A549 (cell line): ENCODE data around the gene MYO10. TPM values are rescaled to one million over a fixed set of nuclear protein-coding genes. Genes with fewer than 3 reads are reported as not detected.

Source experiments
- ATAC-seq, 2 experiments: fragments of 200-7000 bp in 1 of 2; fragments of >200 bp in 1 of 2; cut with Nextera tagmentation in 1 of 2; cut with Tn5 transposase in 1 of 2; 3 replicates each; pipeline versions ENCODE4 v1.8.0 to v1.9.1; 2018 to 2020; ENCODE audit warnings: mild to moderate bottlenecking in 1 of 2, moderate library complexity in 1 of 2
- CTCF ChIA-PET: fragments of 300-600 bp; sonication (Branson Sonifier 250); formaldehyde crosslinking; extraction: SDS; loops from one replicate; lab custom pipeline; 2021; ENCODE audit warnings: antibody characterized with exemption, inconsistent platforms; lab: Yijun Ruan, JAX
- POLR2A ChIA-PET: fragments of 350-600 bp; formaldehyde crosslinking; extraction: SDS; loops from one replicate; lab custom pipeline; 2021; ENCODE audit warnings: antibody characterized with exemption, inconsistent platforms; lab: Yijun Ruan, JAX
- DNase-seq, 2 experiments: peaks; one replicate each; pipeline versions ENCODE4 v3.0.0 to v3.0.0-alpha.2; 2011 to 2016; ENCODE audit warnings: low read depth in 1 of 2, low spot score in 1 of 2
- FAIRE-seq: peaks from 2 replicates; lab custom pipeline; 2011; peaks lifted over from hg19 to GRCh38; lab: Jason Lieb, UNC
- H3K27ac ChIP-seq, 2 experiments: fragments of >200 bp; sonication (Bioruptor Twin); formaldehyde crosslinking; 3 replicates each; pipeline ENCODE4 v1.5.1; 2016 to 2017
- H3K4me1 ChIP-seq: fragments of >200 bp; sonication (Bioruptor Twin); formaldehyde crosslinking; 3 replicates; pipeline ENCODE4 v1.6.1; 2016
- H3K4me2 ChIP-seq: fragments of >200 bp; sonication (Bioruptor Twin); formaldehyde crosslinking; 3 replicates; pipeline ENCODE4 v1.6.1; 2016
- H3K4me3 ChIP-seq: fragments of >200 bp; sonication (Bioruptor Twin); formaldehyde crosslinking; 3 replicates; pipeline ENCODE4 v1.5.1; 2016
- H3K9me3 ChIP-seq: fragments of >200 bp; sonication (Bioruptor Twin); formaldehyde crosslinking; 3 replicates; pipeline ENCODE4 v1.6.1; 2016
- CBX8 ChIP-seq: fragments of 200-600 bp; sonication (generic); IDR thresholded peaks from 2 replicates; pipeline ENCODE4 v1.6.1; 2016
- CEBPB ChIP-seq, 2 experiments: fragments of >200 bp in 1 of 2; sonication (Bioruptor Twin) in 1 of 2; formaldehyde crosslinking in 1 of 2; IDR thresholded peaks; 2 replicates each; pipeline ENCODE4 v1.6.1; 2012 to 2016
- CHD4 ChIP-seq: fragments of 200-600 bp; sonication (generic); IDR thresholded peaks from 2 replicates; pipeline ENCODE4 v1.6.1; 2016; ENCODE audit warnings: antibody characterized with exemption, mild to moderate bottlenecking, borderline replicate concordance
- E2F6 ChIP-seq: IDR thresholded peaks from 2 replicates; pipeline ENCODE4 v1.6.1; 2012; ENCODE audit warnings: low read depth, borderline replicate concordance
- EHF ChIP-seq: fragments of 250-450 bp; sonication (Bioruptor Pico); IDR thresholded peaks from 2 replicates; pipeline ENCODE4 v1.5.0; 2020; ENCODE audit warnings: mild to moderate bottlenecking
- ESRRA ChIP-seq: fragments of 150-350 bp; IDR thresholded peaks from 2 replicates; pipeline ENCODE4 v1.6.1; 2014; ENCODE audit warnings: mild to moderate bottlenecking, low read length, borderline replicate concordance
- FOSL2 ChIP-seq, 2 experiments: fragments of 450-650 bp in 1 of 2; fragments of >200 bp in 1 of 2; sonication (Bioruptor Twin) in 1 of 2; formaldehyde crosslinking; IDR thresholded peaks; 2 replicates each; pipeline versions ENCODE4 v1.5.0 to v1.6.1; 2016 to 2020; ENCODE audit warnings: mild to moderate bottlenecking in 1 of 2, moderate library complexity in 1 of 2
- HOXB13 ChIP-seq: fragments of 250-450 bp; sonication (Bioruptor Pico); IDR thresholded peaks from 2 replicates; pipeline ENCODE4 v1.5.0; 2020; ENCODE audit warnings: low read depth, mild to moderate bottlenecking, moderate library complexity
- HOXB5 ChIP-seq: fragments of 250-450 bp; sonication (Bioruptor Pico); IDR thresholded peaks from 2 replicates; pipeline ENCODE4 v1.5.0; 2020; ENCODE audit warnings: mild to moderate bottlenecking, moderate library complexity
- JUNB ChIP-seq: fragments of >200 bp; sonication (Bioruptor Twin); formaldehyde crosslinking; IDR thresholded peaks from 2 replicates; pipeline ENCODE4 v1.6.1; 2016
- MAFK ChIP-seq: fragments of 450-650 bp; IDR thresholded peaks from 2 replicates; pipeline ENCODE4 v1.6.1; 2014; ENCODE audit not compliant: partially characterized antibody
- MAX ChIP-seq: IDR thresholded peaks from 2 replicates; pipeline ENCODE4 v1.6.1; 2012
- PHF8 ChIP-seq: fragments of 200-600 bp; sonication (generic); IDR thresholded peaks from 2 replicates; pipeline ENCODE4 v1.6.1; 2016; ENCODE audit warnings: low read depth, mild to moderate bottlenecking, antibody characterized with exemption, moderate library complexity, borderline replicate concordance
- RAD21 ChIP-seq, 2 experiments: fragments of >200 bp in 1 of 2; sonication (Bioruptor Twin) in 1 of 2; formaldehyde crosslinking in 1 of 2; IDR thresholded peaks in 1 of 2; conservative IDR thresholded peaks in 1 of 2; 2 replicates in 1 of 2; 3 replicates in 1 of 2; pipeline ENCODE4 v1.6.1; 2012 to 2018; ENCODE audit warnings: inconsistent platforms in 1 of 2
- RARB ChIP-seq: fragments of 250-450 bp; sonication (Bioruptor Pico); IDR thresholded peaks from 2 replicates; pipeline ENCODE4 v1.8.0; 2021; ENCODE audit warnings: mild to moderate bottlenecking, moderate library complexity
- RCOR1 ChIP-seq: fragments of 150-350 bp; IDR thresholded peaks from 2 replicates; pipeline ENCODE4 v1.6.1; 2014; ENCODE audit warnings: antibody characterized with exemption, low read length, low read depth
- USF2 ChIP-seq: fragments of 450-650 bp; IDR thresholded peaks from 2 replicates; pipeline ENCODE4 v1.6.1; 2014; ENCODE audit warnings: antibody characterized with exemption
- ZC3H11A ChIP-seq: fragments of 450-650 bp; IDR thresholded peaks from 2 replicates; pipeline ENCODE4 v1.6.1; 2014; ENCODE audit warnings: antibody characterized with exemption, mild to moderate bottlenecking
- ZNF302 ChIP-seq: fragments of 250-450 bp; sonication (Bioruptor Pico); IDR thresholded peaks from 2 replicates; pipeline ENCODE4 v1.9.0; 2021; ENCODE audit warnings: inconsistent platforms, mild to moderate bottlenecking, moderate library complexity
- whole genome bisulfite sequencing: methylation state at CpG from one replicate; pipeline ENCODE4 v1.1.6; 2017; ENCODE audit errors: missing lambda C conversion rate; 5-methylcytosine and 5-hydroxymethylcytosine counted together
- polyA plus RNA-seq, 4 experiments: library from polyadenylated mRNA; depleted of rRNA in 3 of 4; stranded (reverse); fragments of >200 nt; fragmentation: RNase III in 1 of 4; extraction: RNeasy Plus Mini Kit Qiagen cat#74134 plus additional on column Dnase treatment in 1 of 4; gene quantifications; 2 replicates in 3 of 4; 3 replicates in 1 of 4; pipeline ENCODE4 v1.2.3, GENCODE V29; 2011 to 2017

The MYO10 gene
- polyA plus RNA-seq, 2 of the 4 experiments (the other 2 are of a cell fraction) = 68.0 to 68.5 TPM

- FAIRE-seq (no peak), ATAC-seq (no peak), DNase-seq (peak in 1 of 2 experiments; percentile 35)
- ChIA-PET CTCF (interaction anchor here (1.4 kb wide), 1 partner anchor 375 kb away, joined by 4 read pairs; no protein-coding TSS in a partner anchor), POLR2A (no interaction called here)
- H3K27ac ChIP-seq = peak overlapping the region in 1 of 2 experiments; percentile 17; a peak in 1 of 6 replicates
- TF ChIP-seq CHD4 = no peak
- TF ChIP-seq EHF (CRISPR knock-in tag) = no peak
- peak; percentile 35 for TF ChIP-seq MAFK
- peak; percentile 71 to 85; a peak in 3 of 4 replicates for TF ChIP-seq CEBPB (IDR thresholded peaks at IDR 0.05)
- peaks cover 63% of the 10 kb centered on the region for H3K4me1 ChIP-seq
- H3K4me3 ChIP-seq = no peak overlapping the region
- 7% methylated on average over 3 of the region's 3 CpGs for WGBS
- peak overlapping the region; percentile 41 for H3K4me2 ChIP-seq
- H3K9me3 ChIP-seq = no peaks in the 10 kb centered on the region
Measured at GRCh38 chr5:16815432-16815831, 120.7 kb downstream of the MYO10 start.

GRCh38 chr5:16812911-16813310 is 123.2 kb downstream of the MYO10 start:
- Histone ChIP-seq H3K4me3 (no peak overlapping the region), H3K9me3 (no peaks in the 10 kb centered on the region), H3K4me2 (peak overlapping the region; percentile 60), H3K27ac (peak overlapping the region in 1 of 2 experiments; percentile 61; a peak in 4 of 6 replicates), H3K4me1 (peaks cover 66% of the 10 kb centered on the region)
- 4% methylated on average over 4 of the region's 4 CpGs for WGBS
- peak; percentile 72 to 79 for DNase-seq
- TF ChIP-seq FOSL2 (IDR thresholded peaks at IDR 0.05) (no peak), FOSL2 (CRISPR knock-in tag; IDR thresholded peaks at IDR 0.05) (peak; percentile 35), JUNB (peak; percentile 27; the same call in 1 of the 2 replicates), ZNF302 (CRISPR knock-in tag) (no peak), RAD21 (conservative IDR thresholded peaks at IDR 0.05 in 1 of 2, IDR thresholded peaks at IDR 0.05 in 1 of 2) (0 out of 5 replicates have a peak, but pooled peaks have one; percentile 20 to 26), MAX (peak; percentile 45), USF2 (no peak), E2F6 (no peak), HOXB13 (CRISPR knock-in tag) (no peak), ESRRA (no peak)
- ChIA-PET POLR2A (interaction anchor here (1.0 kb wide), 1 partner anchor 102 kb away, joined by 4 read pairs; no protein-coding TSS in a partner anchor), CTCF (interaction anchor here (0.7 to 1.7 kb wide), 7 partner anchors 15 to 378 kb away, joined by 3 to 7 read pairs (median 4); no protein-coding TSS in a partner anchor)
- peak; percentile 63 for FAIRE-seq
- peak; percentile 80 to 81 for ATAC-seq

- Histone ChIP-seq H3K4me2 (peak overlapping the region; percentile 60), H3K4me3 (no peak overlapping the region), H3K27ac (peak overlapping the region; percentile 36 to 63; a peak in 4 of 6 replicates), H3K9me3 (no peaks in the 10 kb centered on the region), H3K4me1 (peaks cover 67% of the 10 kb centered on the region)
- no peak for FAIRE-seq
- TF ChIP-seq HOXB5 (CRISPR knock-in tag) (no peak), RARB (CRISPR knock-in tag) (no peak), CBX8 (no peak), RCOR1 (no peak), PHF8 (no peak), ZC3H11A (no peak), MAX (no peak)
- no peak for DNase-seq
- POLR2A ChIA-PET = interaction anchor here (1.0 kb wide), 1 partner anchor 103 kb away, joined by 4 read pairs; no protein-coding TSS in a partner anchor
- ATAC-seq = peak in 1 of 2 experiments; percentile 3; a peak in 1 of 6 replicates
- 29% methylated on average over 3 of the region's 3 CpGs for WGBS
- CTCF ChIA-PET = interaction anchor here (0.7 to 1.7 kb wide), 7 partner anchors 16 to 379 kb away, joined by 3 to 7 read pairs (median 4); no protein-coding TSS in a partner anchor
Measured at GRCh38 chr5:16812448-16812847, 123.6 kb downstream of the MYO10 start.
